Urinary bladder (tissue), 4 donors: ENCODE data around the gene LINC00237. TPM values are rescaled to one million over a fixed set of nuclear protein-coding genes. Genes with fewer than 3 reads are reported as not detected.

Source experiments
- DNase-seq: peaks from one replicate; pipeline ENCODE4 v3.0.0-alpha.2; 2015; ENCODE audit errors: extremely low spot score
- H3K27ac ChIP-seq: one replicate; pipeline ENCODE4 v1.5.1; 2013; ENCODE audit warnings: low read depth, mild to moderate bottlenecking, moderate library complexity
- H3K36me3 ChIP-seq: one replicate; pipeline ENCODE4 v1.6.1; 2013; ENCODE audit warnings: mild to moderate bottlenecking, moderate library complexity; ENCODE audit not compliant: insufficient read depth
- H3K4me1 ChIP-seq: one replicate; pipeline ENCODE4 v1.6.1; 2013; ENCODE audit warnings: mild to moderate bottlenecking, moderate library complexity; ENCODE audit not compliant: insufficient read depth
- H3K4me3 ChIP-seq: one replicate; pipeline ENCODE4 v1.5.1; 2013; ENCODE audit warnings: low read depth, low read length
- WGBS: extraction: QIAGEN DNeasy Blood & Tissue Kit; methylation state at CpG from one replicate; pipeline ENCODE4 v1.1.7; 2013; 5-methylcytosine and 5-hydroxymethylcytosine counted together
- polyA plus RNA-seq: library from polyadenylated mRNA; stranded (reverse); fragments of 200-250 nt; gene quantifications from one replicate; pipeline ENCODE4 v1.2.3, GENCODE V29; 2013
- total RNA-seq: library from RNA; depleted of rRNA; stranded (reverse); fragments of >200 nt; gene quantifications from one replicate; pipeline ENCODE4 v1.2.3, GENCODE V29; 2014
- donor health status: healthy with polysubstance abuse.
- donor health status: healthy.

LINC00237 gene
- total and polyA plus RNA-seq, 2 donors: not detected

- 85% methylated on average over 4 of the region's 4 CpGs for WGBS
- no peak overlapping the region for H3K4me3 ChIP-seq
- H3K4me1 ChIP-seq: no peaks in the 10 kb centered on the region
- H3K36me3 ChIP-seq: no peaks in the 10 kb centered on the region
- no peak for DNase-seq
- no peak overlapping the region for H3K27ac ChIP-seq
These were observed 7.5 kb upstream of the LINC00237 start for GRCh38 chr20:21113697-21114096.

- no peak for DNase-seq
- WGBS: 83% methylated on average over 2 of the region's 2 CpGs
- no peaks in the 10 kb centered on the region for H3K36me3 ChIP-seq
- no peaks in the 10 kb centered on the region for H3K4me1 ChIP-seq
- no peak overlapping the region for H3K27ac ChIP-seq
- no peak overlapping the region for H3K4me3 ChIP-seq
These were observed 5.3 kb upstream of the LINC00237 start for GRCh38 chr20:21111416-21111815.

- 82% methylated on average over 1 of the region's 1 CpG for WGBS
- H3K4me1 ChIP-seq: no peaks in the 10 kb centered on the region
- no peak for DNase-seq
- H3K4me3 ChIP-seq: no peak overlapping the region
- H3K36me3 ChIP-seq: no peaks in the 10 kb centered on the region
- no peak overlapping the region for H3K27ac ChIP-seq
These were observed 4.7 kb upstream of the LINC00237 start for GRCh38 chr20:21110811-21111210.

GRCh38 chr20:21109144-21109543 is 3.0 kb upstream of the LINC00237 start:
- no peak for DNase-seq
- WGBS: 82% methylated on average over 2 of the region's 2 CpGs
- no peak overlapping the region for H3K27ac ChIP-seq
- H3K4me1 ChIP-seq: no peaks in the 10 kb centered on the region
- H3K4me3 ChIP-seq: no peak overlapping the region
- H3K36me3 ChIP-seq: no peaks in the 10 kb centered on the region

- Histone ChIP-seq H3K36me3 (no peaks in the 10 kb centered on the region), H3K4me3 (peak overlapping the region; percentile 4), H3K4me1 (peaks cover 3% of the 10 kb centered on the region), H3K27ac (no peak overlapping the region)
- WGBS: 3% methylated on average over 50 of the region's 50 CpGs
- no peak for DNase-seq
These were observed 558 bp downstream of the LINC00237 start for GRCh38 chr20:21105429-21106170.

GRCh38 chr20:21104921-21105320 is 1.2 kb downstream of the LINC00237 start:
- H3K4me1 ChIP-seq: peaks cover 3% of the 10 kb centered on the region
- peak overlapping the region; percentile 4 for H3K4me3 ChIP-seq
- no peaks in the 10 kb centered on the region for H3K36me3 ChIP-seq
- no peak overlapping the region for H3K27ac ChIP-seq
- DNase-seq: no peak
- WGBS: 6% methylated on average over 16 of the region's 16 CpGs

- Histone ChIP-seq H3K4me3 (no peak overlapping the region), H3K4me1 (peaks cover 3% of the 10 kb centered on the region), H3K36me3 (no peaks in the 10 kb centered on the region), H3K27ac (no peak overlapping the region)
- no peak for DNase-seq
- 11% methylated on average over 5 of the region's 5 CpGs for WGBS
These were observed 1.7 kb downstream of the LINC00237 start for GRCh38 chr20:21104466-21104761.

- WGBS: 9% methylated on average over 32 of the region's 32 CpGs
- Histone ChIP-seq H3K4me3 (no peak overlapping the region), H3K4me1 (peaks cover 3% of the 10 kb centered on the region), H3K27ac (no peak overlapping the region), H3K36me3 (no peaks in the 10 kb centered on the region)
- DNase-seq: no peak
These were observed 2.3 kb downstream of the LINC00237 start for GRCh38 chr20:21103582-21104465.

- DNase-seq: no peak
- peak overlapping the region; percentile 3 for H3K4me3 ChIP-seq
- H3K4me1 ChIP-seq: peaks cover 3% of the 10 kb centered on the region
- 2% methylated on average over 38 of the region's 38 CpGs for WGBS
- no peak overlapping the region for H3K27ac ChIP-seq
- no peaks in the 10 kb centered on the region for H3K36me3 ChIP-seq
These were observed 3.4 kb downstream of the LINC00237 start for GRCh38 chr20:21102603-21103311.

- Histone ChIP-seq H3K36me3 (no peaks in the 10 kb centered on the region), H3K4me1 (peaks cover 3% of the 10 kb centered on the region), H3K4me3 (no peak overlapping the region), H3K27ac (no peak overlapping the region)
- 4% methylated on average over 35 of the region's 35 CpGs for WGBS
- DNase-seq: no peak
These were observed 4.1 kb downstream of the LINC00237 start for GRCh38 chr20:21101932-21102575.

- 4% methylated on average over 35 of the region's 35 CpGs for WGBS
- DNase-seq: no peak
- Histone ChIP-seq H3K4me1 (peaks cover 3% of the 10 kb centered on the region), H3K27ac (no peak overlapping the region), H3K36me3 (no peaks in the 10 kb centered on the region), H3K4me3 (peak overlapping the region; percentile 14)
These were observed 4.7 kb downstream of the LINC00237 start for GRCh38 chr20:21101453-21101931.

- peaks cover 3% of the 10 kb centered on the region for H3K4me1 ChIP-seq
- DNase-seq: no peak
These were observed 5.3 kb downstream of the LINC00237 start for GRCh38 chr20:21100578-21101452.

More at GRCh38 chr20:21100578-21101452, 5.3 kb downstream of the LINC00237 start:
- WGBS: 3% methylated on average over 64 of the region's 64 CpGs
- Histone ChIP-seq H3K27ac (no peak overlapping the region), H3K36me3 (no peaks in the 10 kb centered on the region), H3K4me3 (peak overlapping the region; percentile 14)
